H1 (cell line): ENCODE data around the gene DYRK1A. TPM values are rescaled to one million over a fixed set of nuclear protein-coding genes. Genes with fewer than 3 reads are reported as not detected.

Experiments
- CTCF ChIA-PET: fragments of 300-600 bp; sonication (Branson Sonifier 250); formaldehyde crosslinking; loops from one replicate; lab custom pipeline; 2021; ENCODE audit not compliant: partially characterized antibody; lab: Charles Lee
- POLR2A ChIA-PET: fragments of 300-600 bp; sonication (Branson Sonifier 250); formaldehyde crosslinking; loops from one replicate; lab custom pipeline; 2021; ENCODE audit warnings: inconsistent platforms; ENCODE audit not compliant: partially characterized antibody; lab: Charles Lee
- DNase-seq, 2 experiments: peaks; one replicate each; pipeline versions ENCODE4 v3.0.0 to v3.0.0-alpha.2; 2010 to 2022; ENCODE audit warnings: low spot score in 2 of 2, low read depth in 1 of 2, mixed read lengths in 1 of 2
- FAIRE-seq: peaks from 2 replicates; lab custom pipeline; 2011; peaks lifted over from hg19 to GRCh38; lab: Jason Lieb, UNC
- H2AFZ ChIP-seq: 2 replicates; pipeline ENCODE4 v1.8.1; 2012; ENCODE audit warnings: low read length, inconsistent platforms
- H2AK5ac ChIP-seq: 2 replicates; pipeline ENCODE4 v1.6.1; 2013; ENCODE audit warnings: low read depth, low read length
- H2BK120ac ChIP-seq: replicated peaks from 2 replicates; pipeline ENCODE3; 2013; ENCODE audit warnings: low read depth, low read length, inconsistent platforms
- H2BK12ac ChIP-seq: 2 replicates; pipeline ENCODE4 v1.6.1; 2013; ENCODE audit warnings: low read depth, low read length
- H2BK15ac ChIP-seq: 2 replicates; pipeline ENCODE4 v1.6.1; 2013; ENCODE audit warnings: low read length
- H2BK20ac ChIP-seq: 2 replicates; pipeline ENCODE4 v1.6.1; 2013; ENCODE audit warnings: low read length
- H2BK5ac ChIP-seq: 2 replicates; pipeline ENCODE4 v1.6.1; 2013; ENCODE audit warnings: low read depth, low read length
- H3K14ac ChIP-seq: 2 replicates; pipeline ENCODE4 v1.6.1; 2013; ENCODE audit warnings: inconsistent platforms; ENCODE audit not compliant: insufficient read length
- H3K18ac ChIP-seq: 2 replicates; pipeline ENCODE4 v1.6.1; 2013; ENCODE audit warnings: low read length; ENCODE audit errors: extremely low read depth
- H3K23ac ChIP-seq: 2 replicates; pipeline ENCODE4 v1.6.1; 2013; ENCODE audit warnings: inconsistent platforms; ENCODE audit not compliant: insufficient read length
- H3K23me2 ChIP-seq: 2 replicates; pipeline ENCODE4 v1.6.1; 2013; ENCODE audit warnings: low read depth, low read length
- H3K27ac ChIP-seq: 2 replicates; pipeline ENCODE4 v1.6.1; 2011; ENCODE audit warnings: low read depth, low read length, inconsistent platforms
- H3K27me3 ChIP-seq, 4 experiments: replicated peaks in 1 of 4; 1 replicate in 1 of 4; 2 replicates in 3 of 4; pipeline versions ENCODE4 v1.6.1 to v1.8.1; 2011 to 2013; ENCODE audit warnings: low read length in 3 of 4, mild to moderate bottlenecking in 3 of 4, inconsistent platforms in 2 of 4, mixed read lengths in 2 of 4, moderate library complexity in 1 of 4; ENCODE audit not compliant: control insufficient read depth in 3 of 4, insufficient read depth in 3 of 4; ENCODE audit errors: extremely low read depth in 1 of 4
- H3K36me3 ChIP-seq, 4 experiments: 2 replicates each; pipeline versions ENCODE4 v1.6.1 to v1.8.1; 2011 to 2013; ENCODE audit warnings: mild to moderate bottlenecking in 4 of 4, low read length in 3 of 4, moderate library complexity in 2 of 4, control low read depth in 1 of 4, inconsistent platforms in 1 of 4; ENCODE audit not compliant: insufficient read depth in 4 of 4, control insufficient read depth in 2 of 4
- H3K4ac ChIP-seq: replicated peaks from 2 replicates; pipeline ENCODE3; 2013; ENCODE audit warnings: low read length, low read depth, mixed read lengths, inconsistent platforms; ENCODE audit not compliant: insufficient read length
- H3K4me1 ChIP-seq, 4 experiments: replicated peaks in 1 of 4; 1 replicate in 1 of 4; 2 replicates in 3 of 4; pipeline versions ENCODE4 v1.6.1 to v1.8.1; 2011 to 2013; ENCODE audit warnings: low read length in 3 of 4, inconsistent platforms in 2 of 4, mixed read lengths in 1 of 4; ENCODE audit not compliant: insufficient read depth in 4 of 4, control insufficient read depth in 3 of 4
- H3K4me2 ChIP-seq, 2 experiments: 2 replicates each; pipeline versions ENCODE4 v1.6.1 to v1.8.1; 2011 to 2013; ENCODE audit warnings: low read depth in 2 of 2, low read length in 2 of 2, control low read depth in 1 of 2, inconsistent platforms in 1 of 2, mild to moderate bottlenecking in 1 of 2; ENCODE audit not compliant: insufficient read depth in 1 of 2
- H3K4me3 ChIP-seq, 4 experiments: fragments of 200-600, 300-600 bp in 1 of 4; sonication (generic), shearing (Covaris generic), sonication (Bioruptor Twin) in 1 of 4; 2 replicates each; pipeline versions ENCODE4 v1.5.1 to v1.8.1; 2011 to 2016; ENCODE audit warnings: low read length in 4 of 4, low read depth in 3 of 4, control low read depth in 2 of 4, inconsistent platforms in 2 of 4, mild to moderate bottlenecking in 2 of 4, mixed read lengths in 1 of 4, moderate library complexity in 1 of 4; ENCODE audit not compliant: insufficient read depth in 2 of 4; ENCODE audit errors: extremely low read depth in 1 of 4
- H3K56ac ChIP-seq: replicated peaks from 2 replicates; pipeline ENCODE3; 2013; ENCODE audit warnings: low read depth, mild to moderate bottlenecking, mixed read lengths, low read length, inconsistent platforms; ENCODE audit not compliant: insufficient read length
- H3K79me1 ChIP-seq: 2 replicates; pipeline ENCODE4 v1.6.1; 2013; ENCODE audit warnings: low read depth, low read length, control low read depth
- H3K79me2 ChIP-seq, 2 experiments: 2 replicates each; pipeline versions ENCODE4 v1.6.1 to v1.8.1; 2012 to 2013; ENCODE audit warnings: low read length in 2 of 2, mild to moderate bottlenecking in 2 of 2, inconsistent platforms in 1 of 2; ENCODE audit not compliant: insufficient read depth in 2 of 2, control insufficient read depth in 1 of 2
- H3K9ac ChIP-seq, 4 experiments: replicated peaks in 1 of 4; 1 replicate in 1 of 4; 2 replicates in 3 of 4; pipeline versions ENCODE4 v1.6.1 to v1.8.1; 2011 to 2013; ENCODE audit warnings: low read depth in 3 of 4, low read length in 3 of 4, control low read depth in 2 of 4, mild to moderate bottlenecking in 2 of 4, moderate library complexity in 2 of 4, inconsistent platforms in 1 of 4; ENCODE audit errors: extremely low read depth in 1 of 4
- H3K9me3 ChIP-seq, 2 experiments: 2 replicates each; pipeline versions ENCODE4 v1.6.1 to v1.8.1; 2012 to 2013; ENCODE audit warnings: mild to moderate bottlenecking in 2 of 2, moderate library complexity in 2 of 2, control low read depth in 1 of 2, inconsistent platforms in 1 of 2, low read depth in 1 of 2, low read length in 1 of 2, mixed read lengths in 1 of 2; ENCODE audit not compliant: insufficient read depth in 2 of 2
- H4K20me1 ChIP-seq, 2 experiments: replicated peaks in 1 of 2; 2 replicates each; pipeline versions ENCODE3 to v1.8.1; 2011 to 2013; ENCODE audit warnings: inconsistent platforms in 2 of 2, low read length in 2 of 2, mild to moderate bottlenecking in 1 of 2; ENCODE audit not compliant: insufficient read depth in 2 of 2, control insufficient read depth in 1 of 2
- H4K5ac ChIP-seq: 2 replicates; pipeline ENCODE4 v1.6.1; 2013; ENCODE audit warnings: low read length, low read depth, mixed read lengths, inconsistent platforms; ENCODE audit not compliant: insufficient read length
- H4K8ac ChIP-seq: 2 replicates; pipeline ENCODE4 v1.8.0; 2013; ENCODE audit warnings: mild to moderate bottlenecking, moderate library complexity, low read length, inconsistent platforms; ENCODE audit not compliant: insufficient read depth; ENCODE audit errors: extremely low read depth
- H4K91ac ChIP-seq: replicated peaks from 2 replicates; pipeline ENCODE3; 2013; ENCODE audit warnings: low read length, mixed read lengths, inconsistent platforms; ENCODE audit not compliant: insufficient read length
- ASH2L ChIP-seq: fragments of 200-600, 300-600 bp; sonication (generic); IDR thresholded peaks from one replicate; pipeline ENCODE4 v1.7.1; 2017; ENCODE audit warnings: low read length
- CEBPB ChIP-seq: IDR thresholded peaks from 2 replicates; pipeline ENCODE4 v1.6.1; 2012; ENCODE audit warnings: low read depth, low read length
- MAX ChIP-seq: IDR thresholded peaks from 2 replicates; pipeline ENCODE4 v1.6.1; 2012; ENCODE audit warnings: inconsistent platforms
- NRF1 ChIP-seq: IDR thresholded peaks from 2 replicates; pipeline ENCODE4 v1.6.1; 2011; ENCODE audit warnings: mild to moderate bottlenecking, low read depth, low read length, improper control_type of control experiment
- POU5F1 ChIP-seq: IDR thresholded peaks from 2 replicates; pipeline ENCODE4 v1.6.1; 2011; ENCODE audit warnings: low read depth, mild to moderate bottlenecking, low read length, moderate library complexity
- RXRA ChIP-seq: IDR thresholded peaks from 2 replicates; pipeline ENCODE4 v1.6.1; 2011; ENCODE audit warnings: low read depth, mild to moderate bottlenecking, low read length, moderate library complexity; ENCODE audit not compliant: insufficient read depth
- TAF7 ChIP-seq: optimal IDR thresholded peaks from 2 replicates; pipeline ENCODE3; 2011; ENCODE audit warnings: low read depth, mild to moderate bottlenecking, inconsistent platforms, low read length, moderate library complexity, borderline replicate concordance
- TBP ChIP-seq: IDR thresholded peaks from 2 replicates; pipeline ENCODE4 v1.6.1; 2011; ENCODE audit warnings: low read depth, low read length, improper control_type of control experiment
- WGBS, 2 experiments: shearing (Covaris generic) in 1 of 2; methylation state at CpG; one replicate each; pipeline versions ENCODE4 v1.1.6 to v1.1.7; 2013 to 2015; ENCODE audit warnings: low lambda C conversion rate in 2 of 2, mixed read lengths in 2 of 2, inconsistent platforms in 1 of 2, low coverage in 1 of 2, missing lambda C conversion rate in 1 of 2; ENCODE audit not compliant: insufficient replicate concordance in 2 of 2, insufficient coverage in 1 of 2, insufficient read length in 1 of 2; ENCODE audit errors: extremely low coverage in 1 of 2, missing lambda C conversion rate in 1 of 2; 5-methylcytosine and 5-hydroxymethylcytosine counted together
- polyA plus RNA-seq, 7 experiments: library from polyadenylated mRNA; depleted of rRNA in 3 of 7; stranded (reverse) in 5 of 7; unstranded in 2 of 7; fragments of >200 nt in 5 of 7; fragments of 200-250 nt in 2 of 7; gene quantifications; 1 replicate in 5 of 7; 2 replicates in 1 of 7; 4 replicates in 1 of 7; pipeline versions ENCODE4 v1.2.1 to v1.2.3, GENCODE V29; 2011 to 2013; ENCODE audit warnings: missing spikeins in 2 of 7, mixed read lengths in 2 of 7
- total RNA-seq: library from RNA; stranded (reverse); fragmentation: NEBNext Ultra II Directional; extraction: Animal tissue kit (Norgen Biotek cat#: 25700); gene quantifications from 2 replicates; pipeline ENCODE4 v1.2.1, GENCODE V29; 2021
- TF ChIP-seq, protein P1 (sequence below): IDR thresholded peaks from 2 replicates; pipeline ENCODE4 v1.6.1; 2011; ENCODE audit warnings: low read depth, mild to moderate bottlenecking, low read length; ENCODE audit not compliant: insufficient read depth

Gene DYRK1A
- total and polyA plus RNA-seq, 2 of the 8 experiments (the other 6 are each of a cell fraction or from before 2014, with no cell fraction given): 61.1 to 62.2 TPM

DNA sequence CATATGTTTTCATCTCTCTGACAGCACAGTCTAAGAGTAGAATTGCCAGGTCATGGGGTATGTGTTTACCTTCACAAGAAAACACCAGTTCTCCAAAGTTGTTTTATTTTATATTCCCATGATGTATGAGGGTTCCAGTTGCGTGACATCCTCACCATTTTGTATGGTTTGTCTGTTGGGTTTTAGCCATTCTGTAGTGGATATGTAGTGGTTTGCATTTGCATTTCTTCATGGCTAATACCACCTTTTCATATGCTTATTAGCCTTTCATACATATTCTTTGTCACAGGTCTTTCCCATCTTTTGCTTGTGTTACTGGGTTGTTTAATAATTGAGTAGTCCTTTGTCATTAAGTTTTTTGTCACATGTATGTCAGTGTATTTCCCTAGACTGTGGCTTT, 132.1 kb downstream of the DYRK1A start:
- CTCF ChIA-PET: interaction anchor here (0.6 kb wide), 1 partner anchor 105 kb away, joined by 3 read pairs; no protein-coding TSS in a partner anchor
- 43% methylated on average over 1 of the region's 1 CpG; no CpG with 5 or more reads in 1 of the 2 experiments for WGBS, 2 experiments
- TF ChIP-seq CEBPB: no peak
- TF ChIP-seq, protein P1, sequence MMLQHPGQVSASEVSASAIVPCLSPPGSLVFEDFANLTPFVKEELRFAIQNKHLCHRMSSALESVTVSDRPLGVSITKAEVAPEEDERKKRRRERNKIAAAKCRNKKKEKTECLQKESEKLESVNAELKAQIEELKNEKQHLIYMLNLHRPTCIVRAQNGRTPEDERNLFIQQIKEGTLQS: no peak
- TF ChIP-seq TBP: no peak
- TF ChIP-seq RXRA: no peak
- TF ChIP-seq ASH2L: no peak
- no peak for TF ChIP-seq MAX
- no peak for TF ChIP-seq POU5F1
- no peak for TF ChIP-seq NRF1
- TF ChIP-seq TAF7: no peak

More for the DNA sequence above, 132.1 kb downstream of the DYRK1A start:
- no peak overlapping the region for H3K4ac ChIP-seq
- FAIRE-seq (no peak), DNase-seq (no peak)
- no peak overlapping the region for H2BK20ac ChIP-seq
- no peak overlapping the region for H3K56ac ChIP-seq
- no peak overlapping the region for H3K14ac ChIP-seq
- H2BK12ac ChIP-seq: no peak overlapping the region
- H2BK15ac ChIP-seq: no peak overlapping the region
- peaks cover 0 to 49% of the 10 kb centered on the region in 2 experiments; a peak in 2 of 4 replicates for H3K79me2 ChIP-seq
- peak overlapping the region; percentile 72 for H4K5ac ChIP-seq
- no peak overlapping the region for H4K8ac ChIP-seq
- no peak overlapping the region for H2BK120ac ChIP-seq
- H3K79me1 ChIP-seq: no peaks in the 10 kb centered on the region; the same call in 1 of the 2 replicates
- no peak overlapping the region; a peak in 1 of 7 replicates for H3K9ac ChIP-seq
- H3K36me3 ChIP-seq: peaks cover 0 to 26% (median 1%) of the 10 kb centered on the region in 4 experiments; a peak in 3 of 8 replicates
- no peak overlapping the region for H4K91ac ChIP-seq
- no peaks in the 10 kb centered on the region; a peak in 1 of 4 replicates for H3K9me3 ChIP-seq
- peak overlapping the region; percentile 35 to 48; a peak in 3 of 4 replicates for H3K4me2 ChIP-seq
- no peak overlapping the region for H3K23ac ChIP-seq
- peak overlapping the region in 1 of 4 experiments; percentile 1; a peak in 1 of 8 replicates for H3K4me3 ChIP-seq
- H2AK5ac ChIP-seq: no peak overlapping the region
- POLR2A ChIA-PET: no interaction called here
- no peaks in the 10 kb centered on the region for H3K27me3 ChIP-seq
- H4K20me1 ChIP-seq: no peaks in the 10 kb centered on the region
- no peak overlapping the region; the same call in 1 of the 2 replicates for H3K27ac ChIP-seq
- peaks cover 0 to 14% (median 4%) of the 10 kb centered on the region in 4 experiments; a peak in 3 of 7 replicates for H3K4me1 ChIP-seq
- no peak overlapping the region for H2AFZ ChIP-seq
- no peak overlapping the region for H3K18ac ChIP-seq
- H2BK5ac ChIP-seq: no peak overlapping the region
- no peaks in the 10 kb centered on the region; the same call in 1 of the 2 replicates for H3K23me2 ChIP-seq
